ENCODE results near the gene HLA-DMA. TPM values are rescaled to one million over a fixed set of nuclear protein-coding genes. Genes with fewer than 3 reads are reported as not detected.
A peak's percentile ranks its signal among the peaks of the same experiment; 100 is the strongest.

The HLA-DMA gene
- total and polyA plus RNA-seq, 2 of the 13 experiments (the other 11 are each of a cell fraction or from before 2014, with no cell fraction given): 0.70 to 0.71 TPM

- TF ChIP-seq SAP130 (CRISPR knock-in tag; IDR thresholded peaks at IDR 0.05; ENCODE audit: low read depth): peak; percentile 49; the same call in 1 of the 2 replicates
- no peak for TF ChIP-seq KDM5B (CRISPR knock-in tag; IDR thresholded peaks at IDR 0.05; ENCODE audit: borderline replicate concordance)
- TF ChIP-seq SMAD9 (CRISPR knock-in tag; IDR thresholded peaks at IDR 0.05): no peak
- 0 out of 2 replicates have a peak, but pooled peaks have one; percentile 35 for TF ChIP-seq ZNF737 (CRISPR knock-in tag; IDR thresholded peaks at IDR 0.05; ENCODE audit: borderline replicate concordance)
- TF ChIP-seq DNMT1 (CRISPR knock-in tag; IDR thresholded peaks at IDR 0.05): no peak
- TF ChIP-seq MYPOP (CRISPR knock-in tag; IDR thresholded peaks at IDR 0.05): no peak
- no peak for TF ChIP-seq ATF1 (CRISPR knock-in tag; IDR thresholded peaks at IDR 0.05)
- TF ChIP-seq ZGPAT (CRISPR knock-in tag; IDR thresholded peaks at IDR 0.05): no peak
- no peak for TF ChIP-seq ZNF275 (CRISPR knock-in tag; IDR thresholded peaks at IDR 0.05; ENCODE audit: borderline replicate concordance)
- no peak for TF ChIP-seq MLX (CRISPR knock-in tag; IDR thresholded peaks at IDR 0.05)
- peak; percentile 57 for TF ChIP-seq ZNF407 (CRISPR knock-in tag; IDR thresholded peaks at IDR 0.05; ENCODE audit: not compliant biosample characterization)
- peak; percentile 58 for TF ChIP-seq RBM39 (IDR thresholded peaks at IDR 0.05; ENCODE audit: low read depth, low read length, poor library complexity, severe bottlenecking)
- no peak for TF ChIP-seq FOXA1 (IDR thresholded peaks at IDR 0.05)
- no peak for TF ChIP-seq FOXA1 (CRISPR knock-in tag; IDR thresholded peaks at IDR 0.05)
- peak; percentile 39 for TF ChIP-seq ZNF883 (CRISPR knock-in tag; IDR thresholded peaks at IDR 0.05; ENCODE audit: not compliant biosample characterization)
- no peak for TF ChIP-seq ZFP41 (CRISPR knock-in tag; IDR thresholded peaks at IDR 0.05; ENCODE audit: borderline replicate concordance)
Measured at GRCh38 chr6:32974541-32975308, 21.8 kb upstream of the HLA-DMA start (continued).
